Left renal cortex interstitium (tissue), 4 donors: Measurements from ENCODE around the gene GNAQ. TPM values are rescaled to one million over a fixed set of nuclear protein-coding genes. Genes with fewer than 3 reads are reported as not detected.

Source experiments
- DNase-seq, 4 donors: peaks; one replicate each; pipeline ENCODE4 v3.0.0-alpha.2; 2013; ENCODE audit warnings: low read depth in 4 of 4, low spot score in 2 of 4, missing footprints in 1 of 4
- polyA plus RNA-seq, 4 donors: library from polyadenylated mRNA; unstranded; fragments of 120-200 nt; gene quantifications; one replicate each; pipeline ENCODE4 v1.2.1, GENCODE V29; 2013; ENCODE audit not compliant: insufficient read length in 4 of 4

The GNAQ gene
- polyA plus RNA-seq, 4 donors: 57.3 to 66.0 (median 59.8) TPM

- DNase-seq: no peak
These were observed 200.9 kb downstream of the GNAQ start for GRCh38 chr9:77830618-77831285.

- DNase-seq: no peak
These were observed 202.2 kb downstream of the GNAQ start for GRCh38 chr9:77829420-77829819.

- DNase-seq: no peak
These were observed 204.4 kb downstream of the GNAQ start for GRCh38 chr9:77827104-77827784.

- no peak for DNase-seq
These were observed 205.0 kb downstream of the GNAQ start for GRCh38 chr9:77826621-77827020.

GRCh38 chr9:77826116-77826515 is 205.5 kb downstream of the GNAQ start:
- DNase-seq: no peak

- DNase-seq: no peak
These were observed 206.2 kb downstream of the GNAQ start for GRCh38 chr9:77825361-77825760.

GRCh38 chr9:77820293-77820954 is 211.2 kb downstream of the GNAQ start:
- DNase-seq: no peak

GRCh38 chr9:77819657-77820056 is 212.0 kb downstream of the GNAQ start:
- no peak for DNase-seq

GRCh38 chr9:77817590-77818311 is 213.9 kb downstream of the GNAQ start:
- no peak for DNase-seq

GRCh38 chr9:77816641-77817341 is 214.8 kb downstream of the GNAQ start:
- DNase-seq: no peak

GRCh38 chr9:77815260-77815659 is 216.4 kb downstream of the GNAQ start:
- no peak for DNase-seq

- DNase-seq: no peak
These were observed 219.8 kb downstream of the GNAQ start for GRCh38 chr9:77811832-77812231.

GRCh38 chr9:77810637-77811119 is 220.9 kb downstream of the GNAQ start:
- DNase-seq: no peak

- DNase-seq: no peak
These were observed 221.6 kb downstream of the GNAQ start for GRCh38 chr9:77810047-77810446.

GRCh38 chr9:77809552-77809951 is 222.1 kb downstream of the GNAQ start:
- DNase-seq: no peak

- no peak for DNase-seq
These were observed 222.9 kb downstream of the GNAQ start for GRCh38 chr9:77808751-77809081.

- DNase-seq: no peak
These were observed 223.5 kb downstream of the GNAQ start for GRCh38 chr9:77807846-77808750.

GRCh38 chr9:77807281-77807683 is 224.3 kb downstream of the GNAQ start:
- DNase-seq: no peak

- no peak for DNase-seq
These were observed 224.9 kb downstream of the GNAQ start for GRCh38 chr9:77806741-77807140.

GRCh38 chr9:77805810-77806209 is 225.8 kb downstream of the GNAQ start:
- no peak for DNase-seq
